IPS-15b (cell line): Measurements from ENCODE around the gene DCST1.

Experiments used
- H3K27me3 ChIP-seq: one replicate; pipeline ENCODE4 v1.6.1; 2013; ENCODE audit warnings: low read length; ENCODE audit not compliant: control insufficient read depth, insufficient read depth
- H3K36me3 ChIP-seq: one replicate; pipeline ENCODE4 v1.6.1; 2013; ENCODE audit warnings: low read length; ENCODE audit not compliant: control insufficient read depth, insufficient read depth
- H3K4me1 ChIP-seq: one replicate; pipeline ENCODE4 v1.6.1; 2013; ENCODE audit warnings: mild to moderate bottlenecking, low read length; ENCODE audit not compliant: control insufficient read depth, insufficient read depth
- H3K4me3 ChIP-seq: one replicate; pipeline ENCODE4 v1.5.1; 2013; ENCODE audit warnings: low read depth, low read length
- H3K9ac ChIP-seq: one replicate; pipeline ENCODE4 v1.6.1; 2013; ENCODE audit warnings: low read depth, mild to moderate bottlenecking, low read length
- H3K9me3 ChIP-seq: one replicate; pipeline ENCODE4 v1.6.1; 2013; ENCODE audit warnings: mild to moderate bottlenecking, low read length; ENCODE audit not compliant: control insufficient read depth, insufficient read depth

Gene DCST1

GRCh38 chr1:155018617-155019348 lies 14.8 kb upstream of the DCST1 start:
- H3K9ac ChIP-seq, result no peak overlapping the region
- no peaks in the 10 kb centered on the region for H3K27me3 ChIP-seq
- H3K36me3 ChIP-seq, result peaks cover 17% of the 10 kb centered on the region
- no peaks in the 10 kb centered on the region for H3K9me3 ChIP-seq
- peaks cover 4% of the 10 kb centered on the region for H3K4me1 ChIP-seq
- no peak overlapping the region for H3K4me3 ChIP-seq

- Histone ChIP-seq H3K9me3 (no peaks in the 10 kb centered on the region), H3K4me1 (peaks cover 2% of the 10 kb centered on the region), H3K4me3 (no peak overlapping the region), H3K27me3 (no peaks in the 10 kb centered on the region), H3K36me3 (peaks cover 12% of the 10 kb centered on the region), H3K9ac (no peak overlapping the region)
Observed at GRCh38 chr1:155019377-155020245, 14.0 kb upstream of the DCST1 start.

- no peaks in the 10 kb centered on the region for H3K4me1 ChIP-seq
- no peak overlapping the region for H3K9ac ChIP-seq
- no peak overlapping the region for H3K4me3 ChIP-seq
- H3K27me3 ChIP-seq, result no peaks in the 10 kb centered on the region
- no peaks in the 10 kb centered on the region for H3K36me3 ChIP-seq
- H3K9me3 ChIP-seq, result no peaks in the 10 kb centered on the region
Observed at GRCh38 chr1:155022136-155022926, 11.3 kb upstream of the DCST1 start.

- Histone ChIP-seq H3K36me3 (no peaks in the 10 kb centered on the region), H3K4me3 (no peak overlapping the region), H3K9ac (no peak overlapping the region), H3K27me3 (no peaks in the 10 kb centered on the region), H3K4me1 (no peaks in the 10 kb centered on the region), H3K9me3 (no peaks in the 10 kb centered on the region)
Observed at GRCh38 chr1:155022927-155023236, 10.7 kb upstream of the DCST1 start.

- H3K27me3 ChIP-seq, result no peaks in the 10 kb centered on the region
- H3K9ac ChIP-seq, result no peak overlapping the region
- no peak overlapping the region for H3K4me3 ChIP-seq
- no peaks in the 10 kb centered on the region for H3K36me3 ChIP-seq
- no peaks in the 10 kb centered on the region for H3K4me1 ChIP-seq
- no peaks in the 10 kb centered on the region for H3K9me3 ChIP-seq
Observed at GRCh38 chr1:155023627-155024026, 10.0 kb upstream of the DCST1 start.

GRCh38 chr1:155024315-155024714 lies 9.3 kb upstream of the DCST1 start:
- Histone ChIP-seq H3K36me3 (no peaks in the 10 kb centered on the region), H3K9ac (no peak overlapping the region), H3K4me1 (no peaks in the 10 kb centered on the region), H3K9me3 (no peaks in the 10 kb centered on the region), H3K4me3 (no peak overlapping the region), H3K27me3 (no peaks in the 10 kb centered on the region)

GRCh38 chr1:155026154-155026553 lies 7.5 kb upstream of the DCST1 start:
- Histone ChIP-seq H3K9me3 (no peaks in the 10 kb centered on the region), H3K4me1 (no peaks in the 10 kb centered on the region), H3K4me3 (no peak overlapping the region), H3K27me3 (no peaks in the 10 kb centered on the region), H3K36me3 (no peaks in the 10 kb centered on the region), H3K9ac (no peak overlapping the region)

- no peak overlapping the region for H3K4me3 ChIP-seq
- H3K27me3 ChIP-seq, result no peaks in the 10 kb centered on the region
- H3K36me3 ChIP-seq, result no peaks in the 10 kb centered on the region
- H3K9ac ChIP-seq, result no peak overlapping the region
- no peaks in the 10 kb centered on the region for H3K4me1 ChIP-seq
- H3K9me3 ChIP-seq, result no peaks in the 10 kb centered on the region
Observed at GRCh38 chr1:155026588-155026987, 7.0 kb upstream of the DCST1 start.

GRCh38 chr1:155029513-155030242 lies 3.9 kb upstream of the DCST1 start:
- no peaks in the 10 kb centered on the region for H3K4me1 ChIP-seq
- no peaks in the 10 kb centered on the region for H3K9me3 ChIP-seq
- no peaks in the 10 kb centered on the region for H3K36me3 ChIP-seq
- H3K9ac ChIP-seq, result no peak overlapping the region
- no peak overlapping the region for H3K4me3 ChIP-seq
- no peaks in the 10 kb centered on the region for H3K27me3 ChIP-seq

GRCh38 chr1:155030243-155030795 lies 3.3 kb upstream of the DCST1 start:
- H3K4me1 ChIP-seq, result no peaks in the 10 kb centered on the region
- H3K4me3 ChIP-seq, result no peak overlapping the region
- H3K9ac ChIP-seq, result no peak overlapping the region
- H3K36me3 ChIP-seq, result no peaks in the 10 kb centered on the region
- no peaks in the 10 kb centered on the region for H3K27me3 ChIP-seq
- no peaks in the 10 kb centered on the region for H3K9me3 ChIP-seq

GRCh38 chr1:155030899-155031298 lies 2.7 kb upstream of the DCST1 start:
- H3K4me3 ChIP-seq, result no peak overlapping the region
- no peaks in the 10 kb centered on the region for H3K27me3 ChIP-seq
- H3K9ac ChIP-seq, result no peak overlapping the region
- H3K4me1 ChIP-seq, result no peaks in the 10 kb centered on the region
- no peaks in the 10 kb centered on the region for H3K36me3 ChIP-seq
- H3K9me3 ChIP-seq, result no peaks in the 10 kb centered on the region
